ENCODE data around the gene PRLHR. TPM values are rescaled to one million over a fixed set of nuclear protein-coding genes. Genes with fewer than 3 reads are reported as not detected.

The PRLHR gene
- total RNA-seq, 1 donor from 2014 or later: not detected

DNA sequence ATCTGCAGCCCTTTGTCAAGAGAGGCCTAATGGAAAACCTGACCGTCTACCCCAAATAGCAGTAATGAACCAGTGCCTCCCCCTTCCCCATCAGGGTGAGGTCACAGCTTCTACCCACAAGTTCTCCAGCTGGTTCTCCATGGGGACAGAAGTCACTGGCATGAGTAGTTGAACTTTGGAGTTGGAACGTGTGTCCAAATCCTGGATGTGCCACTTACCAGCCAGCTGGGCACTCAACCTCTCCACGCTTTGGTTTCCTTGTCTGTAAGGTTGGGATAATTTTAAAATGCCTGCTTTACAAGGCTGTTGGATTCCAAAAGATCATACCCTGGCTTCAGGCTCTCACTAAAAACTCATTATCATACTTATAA, 25.6 kb downstream of the PRLHR start:
- ATAC-seq (ENCODE audit: low read depth) (no peak), DNase-seq (no peak)
- Mint-ChIP-seq H3K9me3 (no peaks in the 10 kb centered on the region), H3K27me3 (peaks cover 10% of the 10 kb centered on the region), H3K27ac (no peak overlapping the region), H3K36me3 (ENCODE audit: low read depth) (no peaks in the 10 kb centered on the region), H3K4me3 (no peak overlapping the region), H3K4me1 (peaks cover 2% of the 10 kb centered on the region)
- no peak for TF ChIP-seq CTCF (IDR thresholded peaks at IDR 0.05)
- ChIA-PET CTCF (interaction anchor here (1.3 to 3.4 kb wide), 5 partner anchors 8 to 280 kb away, joined by 3 to 19 read pairs (median 13); no protein-coding TSS in a partner anchor), POLR2A (no interaction called here)
- intact Hi-C loops (cut with micrococcal nuclease): loop anchor here (5.0 to 10.0 kb wide), 3 partner anchors 465 to 1765 kb away; partner anchors contain the start of gene RGS10

DNA sequence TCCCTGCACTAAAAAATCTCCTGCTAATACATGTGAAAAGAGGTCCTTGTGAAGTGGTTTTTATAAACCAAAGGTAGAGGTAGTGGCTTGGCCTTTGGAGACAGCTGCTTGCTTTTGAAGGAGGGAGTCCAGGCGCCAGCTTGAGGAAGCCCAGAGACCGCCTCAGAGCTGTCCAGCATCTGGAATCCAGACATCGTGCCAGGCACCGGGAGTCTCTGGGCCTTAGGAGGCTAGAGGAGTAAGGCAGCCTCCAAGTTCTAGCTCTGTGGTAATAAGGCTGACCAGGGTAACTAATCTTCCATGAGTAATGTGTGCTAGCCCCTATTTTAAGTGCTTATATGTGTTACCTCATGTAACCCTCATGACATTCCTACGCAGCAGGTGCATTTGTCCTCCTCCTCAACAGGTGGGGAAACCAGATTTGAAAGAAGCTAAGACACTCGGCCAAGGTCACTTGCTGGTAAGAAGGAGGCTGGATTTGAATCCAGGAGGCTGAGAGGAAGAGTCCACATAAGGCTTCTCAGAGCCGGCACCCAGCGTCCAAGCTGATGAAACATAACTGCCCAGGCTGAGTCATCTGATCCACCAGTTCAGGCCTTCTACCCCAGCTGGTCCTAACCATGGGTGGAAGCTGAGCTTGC, 26.1 kb downstream of the PRLHR start:
- DNase-seq (no peak), ATAC-seq (ENCODE audit: low read depth) (no peak)
- Mint-ChIP-seq H3K4me3 (no peak overlapping the region), H3K27me3 (peaks cover 13% of the 10 kb centered on the region), H3K36me3 (ENCODE audit: low read depth) (no peaks in the 10 kb centered on the region), H3K27ac (no peak overlapping the region), H3K4me1 (peaks cover 2% of the 10 kb centered on the region), H3K9me3 (no peaks in the 10 kb centered on the region)
- ChIA-PET CTCF (interaction anchor here (0.6 to 3.4 kb wide), 10 partner anchors 9 to 888 kb away, joined by 3 to 19 read pairs (median 8); no protein-coding TSS in a partner anchor), POLR2A (interaction anchor here (1.6 kb wide), 1 partner anchor 151 kb away, joined by 4 read pairs; no protein-coding TSS in a partner anchor)
- intact Hi-C loops (cut with micrococcal nuclease): loop anchor here (5.0 to 10.0 kb wide), 3 partner anchors 465 to 1765 kb away; partner anchors contain the start of gene RGS10
- no peak for TF ChIP-seq CTCF (IDR thresholded peaks at IDR 0.05)

DNA sequence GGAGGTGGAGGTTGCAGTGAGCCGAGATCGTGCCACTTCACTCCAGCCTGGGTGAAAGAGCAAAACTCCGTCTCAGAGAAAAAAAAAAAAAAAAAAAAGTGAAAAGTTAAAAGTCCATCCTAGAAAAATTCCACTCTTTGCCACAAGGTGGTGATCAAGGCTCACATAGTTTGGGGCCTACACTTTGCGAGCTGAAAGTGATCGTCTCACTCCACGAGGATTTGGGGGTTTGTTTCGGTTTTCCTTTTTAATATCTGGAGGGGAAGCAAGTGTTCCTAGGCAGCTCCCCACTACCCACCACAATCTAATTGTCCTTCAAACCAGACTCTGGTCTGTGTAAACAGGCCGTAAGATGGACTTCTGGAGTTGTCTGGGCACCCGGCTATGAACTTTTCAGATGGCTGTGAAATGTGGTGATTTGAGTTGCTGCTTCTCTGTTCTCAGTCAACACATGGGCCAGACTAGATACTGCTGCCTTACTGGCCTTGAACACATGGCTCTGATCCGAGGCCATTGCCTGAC, 27.1 kb downstream of the PRLHR start:
- TF ChIP-seq CTCF (IDR thresholded peaks at IDR 0.05): peak; percentile 50
- Mint-ChIP-seq H3K4me1 (peaks cover 2% of the 10 kb centered on the region), H3K4me3 (no peak overlapping the region), H3K27ac (no peak overlapping the region), H3K9me3 (no peaks in the 10 kb centered on the region), H3K27me3 (peaks cover 13% of the 10 kb centered on the region), H3K36me3 (ENCODE audit: low read depth) (no peaks in the 10 kb centered on the region)
- peak; percentile 40 for ATAC-seq (ENCODE audit: low read depth)
- intact Hi-C loops (cut with micrococcal nuclease): loop anchor here (1.0 to 10.0 kb wide), 5 partner anchors 153 to 1766 kb away; partner anchors contain the start of gene RGS10
- DNase-seq: no peak
- POLR2A ChIA-PET: interaction anchor here (0.7 to 1.6 kb wide), 3 partner anchors 15 to 152 kb away, joined by 4 to 6 read pairs (median 4); no protein-coding TSS in a partner anchor
- CTCF ChIA-PET: interaction anchor here (0.6 to 3.4 kb wide), 11 partner anchors 10 to 889 kb away, joined by 3 to 19 read pairs (median 7); no protein-coding TSS in a partner anchor

DNA sequence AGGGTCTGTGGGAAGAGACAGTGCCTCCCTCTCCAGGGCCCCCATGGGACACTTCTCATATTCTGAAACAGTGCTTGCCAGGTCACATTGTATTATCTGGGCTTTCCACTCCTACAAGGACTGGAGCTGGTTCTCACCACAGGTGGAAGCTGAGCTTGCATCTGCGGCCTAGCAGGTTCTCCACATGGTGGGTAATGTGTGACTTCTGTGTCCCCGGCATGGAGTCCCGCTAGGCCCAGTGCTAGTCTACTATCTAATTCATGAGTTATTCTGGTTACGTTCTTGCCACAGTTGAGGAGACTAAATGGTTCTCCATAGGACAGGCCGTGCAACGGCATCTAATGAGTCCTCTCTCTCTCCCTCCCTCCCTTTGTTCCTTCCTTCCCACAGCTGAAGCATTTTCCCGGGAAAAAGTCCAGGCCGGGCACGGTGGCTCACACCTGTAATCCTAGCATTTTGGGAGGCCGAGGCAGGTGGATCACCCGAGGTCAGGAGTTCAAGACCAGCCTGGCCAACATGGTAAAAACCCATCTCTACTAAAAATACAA, 27.7 kb downstream of the PRLHR start:
- Mint-ChIP-seq H3K4me3 (no peak overlapping the region), H3K36me3 (ENCODE audit: low read depth) (no peaks in the 10 kb centered on the region), H3K4me1 (peaks cover 2% of the 10 kb centered on the region), H3K9me3 (no peaks in the 10 kb centered on the region), H3K27ac (no peak overlapping the region), H3K27me3 (peaks cover 13% of the 10 kb centered on the region)
- DNase-seq (no peak), ATAC-seq (ENCODE audit: low read depth) (no peak)
- ChIA-PET POLR2A (interaction anchor here (1.6 kb wide), 1 partner anchor 152 kb away, joined by 4 read pairs; no protein-coding TSS in a partner anchor), CTCF (interaction anchor here (1.3 to 3.4 kb wide), 8 partner anchors 10 to 283 kb away, joined by 4 to 19 read pairs (median 11); no protein-coding TSS in a partner anchor)
- no peak for TF ChIP-seq CTCF (IDR thresholded peaks at IDR 0.05)
- intact Hi-C loops (cut with micrococcal nuclease): loop anchor here (1.0 to 10.0 kb wide), 5 partner anchors 154 to 1767 kb away; partner anchors contain the start of gene RGS10
